ENCODE data around the gene GRHL1. TPM values are rescaled to one million over a fixed set of nuclear protein-coding genes. Genes with fewer than 3 reads are reported as not detected.

Gene GRHL1
- total and polyA plus RNA-seq, 2 of the 4 experiments (the other 2 are of a cell fraction) = 0.18 to 0.21 TPM

DNA sequence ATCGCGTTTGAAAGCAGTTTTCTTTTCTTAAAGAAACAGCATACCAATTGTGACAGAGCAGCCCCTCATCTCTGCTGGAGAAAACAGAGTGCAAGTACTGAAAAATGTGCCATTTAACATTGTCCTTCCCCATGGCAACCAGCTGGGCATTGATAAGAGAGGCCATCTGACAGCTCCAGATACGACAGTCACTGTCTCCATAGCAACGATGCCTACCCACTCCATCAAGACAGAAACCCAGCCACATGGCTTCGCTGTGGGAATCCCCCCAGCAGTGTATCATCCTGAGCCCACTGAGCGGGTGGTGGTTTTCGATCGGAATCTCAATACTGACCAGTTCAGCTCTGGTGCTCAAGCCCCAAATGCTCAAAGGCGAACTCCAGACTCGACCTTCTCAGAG lies 9.5 kb downstream of the GRHL1 start:
- H2BK15ac ChIP-seq (ENCODE audit: low read depth, low read length) = no peak overlapping the region
- H3K4ac ChIP-seq (ENCODE audit: low read depth, low read length) = no peak overlapping the region
- no peak overlapping the region for H2BK20ac ChIP-seq (ENCODE audit: low read depth, low read length)
- no peaks in the 10 kb centered on the region for H3K9me3 ChIP-seq (ENCODE audit: control insufficient read depth, insufficient read depth, low read length)
- no peak overlapping the region for H3K14ac ChIP-seq (replicated peaks; ENCODE audit: low read depth, low read length)
- CTCF ChIA-PET = interaction anchor here (0.7 kb wide), 1 partner anchor 190 kb away, joined by 3 read pairs; no protein-coding TSS in a partner anchor
- H4K20me1 ChIP-seq (ENCODE audit: insufficient read depth, low read length) = no peaks in the 10 kb centered on the region
- ATAC-seq (ENCODE audit: low read depth) = no peak
- no peak for TF ChIP-seq MXI1 (IDR thresholded peaks at IDR 0.05; ENCODE audit: borderline replicate concordance, low read depth, low read length)
- TF ChIP-seq, protein P1, sequence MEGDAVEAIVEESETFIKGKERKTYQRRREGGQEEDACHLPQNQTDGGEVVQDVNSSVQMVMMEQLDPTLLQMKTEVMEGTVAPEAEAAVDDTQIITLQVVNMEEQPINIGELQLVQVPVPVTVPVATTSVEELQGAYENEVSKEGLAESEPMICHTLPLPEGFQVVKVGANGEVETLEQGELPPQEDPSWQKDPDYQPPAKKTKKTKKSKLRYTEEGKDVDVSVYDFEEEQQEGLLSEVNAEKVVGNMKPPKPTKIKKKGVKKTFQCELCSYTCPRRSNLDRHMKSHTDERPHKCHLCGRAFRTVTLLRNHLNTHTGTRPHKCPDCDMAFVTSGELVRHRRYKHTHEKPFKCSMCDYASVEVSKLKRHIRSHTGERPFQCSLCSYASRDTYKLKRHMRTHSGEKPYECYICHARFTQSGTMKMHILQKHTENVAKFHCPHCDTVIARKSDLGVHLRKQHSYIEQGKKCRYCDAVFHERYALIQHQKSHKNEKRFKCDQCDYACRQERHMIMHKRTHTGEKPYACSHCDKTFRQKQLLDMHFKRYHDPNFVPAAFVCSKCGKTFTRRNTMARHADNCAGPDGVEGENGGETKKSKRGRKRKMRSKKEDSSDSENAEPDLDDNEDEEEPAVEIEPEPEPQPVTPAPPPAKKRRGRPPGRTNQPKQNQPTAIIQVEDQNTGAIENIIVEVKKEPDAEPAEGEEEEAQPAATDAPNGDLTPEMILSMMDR (conservative IDR thresholded peaks at IDR 0.05; ENCODE audit: low read depth, low read length) = no peak
- H3K4me1 ChIP-seq (ENCODE audit: control insufficient read depth, insufficient read depth, low read length) = no peaks in the 10 kb centered on the region
- H3K4me3 ChIP-seq (ENCODE audit: insufficient read depth, low read depth, low read length) = no peak overlapping the region
- dilution Hi-C loops (cut with HindIII; ENCODE audit: low sequenced_read_pairs, unreplicated experiment) = no loop called here
- no peak overlapping the region for H2BK120ac ChIP-seq (ENCODE audit: low read depth, low read length)
- H3K4me2 ChIP-seq (ENCODE audit: low read depth, low read length) = no peak overlapping the region
- POLR2A ChIA-PET (ENCODE audit: unreplicated experiment) = no interaction called here
- no peak overlapping the region for H2AK9ac ChIP-seq (replicated peaks; ENCODE audit: low read depth, low read length, poor library complexity)
- intact Hi-C loops (cut with micrococcal nuclease) = no loop called here
- no peak overlapping the region for H3K18ac ChIP-seq (ENCODE audit: low read depth, low read length)
- no peak overlapping the region for H4K91ac ChIP-seq (ENCODE audit: insufficient read depth, low read depth, low read length)
- H3K23ac ChIP-seq (ENCODE audit: low read depth, low read length) = no peak overlapping the region
- no peak overlapping the region for H2BK5ac ChIP-seq (ENCODE audit: low read depth, low read length, poor library complexity, severe bottlenecking)
- in situ Hi-C loops (cut with MboI; ENCODE audit: low sequenced_read_pairs) = no loop called here
- no TSS peak for BruUV-seq (replicated peaks)
- H3K36me3 ChIP-seq (ENCODE audit: control insufficient read depth, insufficient read depth, low read length) = peaks cover 2% of the 10 kb centered on the region; the same call in 1 of the 2 replicates
- H4K8ac ChIP-seq (ENCODE audit: low read depth in 2 of 2, low read length in 2 of 2) = no peak overlapping the region
- no CpG with 5 or more reads among the region's 10 CpGs for WGBS, 2 experiments (ENCODE audit: extremely low coverage in 2 of 2, insufficient read length in 1 of 2)
- H3K56ac ChIP-seq (ENCODE audit: extremely low read depth, insufficient read depth, low read length) = no peak overlapping the region
- no peak overlapping the region for H4K5ac ChIP-seq (ENCODE audit: low read depth, low read length)
- no peaks in the 10 kb centered on the region for H3K9me1 ChIP-seq (ENCODE audit: insufficient read depth, low read length)
- H2AFZ ChIP-seq (replicated peaks; ENCODE audit: low read length, poor library complexity) = peak overlapping the region; percentile 8
- no peaks in the 10 kb centered on the region; the same call in 1 of the 2 replicates for H3K27me3 ChIP-seq (ENCODE audit: control insufficient read depth, insufficient read depth, low read length)
- no peak overlapping the region for H3K9ac ChIP-seq (ENCODE audit: low read depth, low read length)
- DNase-seq = no peak
- H3K27ac ChIP-seq (ENCODE audit: insufficient read depth, low read length) = no peak overlapping the region
- H2AK5ac ChIP-seq (ENCODE audit: low read depth, low read length) = no peak overlapping the region
- H3K79me1 ChIP-seq (ENCODE audit: low read depth in 1 of 2, low read length in 2 of 2) = no peaks in the 10 kb centered on the region

All from IMR-90 (cell line).